K562 (cell line): ENCODE data around the gene NKG7. TPM values are rescaled to one million over a fixed set of nuclear protein-coding genes. Genes with fewer than 3 reads are reported as not detected.

Experiments used
- ARID1B ChIP-seq: fragments of 450-650 bp; IDR thresholded peaks from 2 replicates; pipeline ENCODE4 v1.6.1; 2016; ENCODE audit warnings: antibody characterized with exemption, mild to moderate bottlenecking, inconsistent platforms
- BCOR ChIP-seq: fragments of 450-650 bp; IDR thresholded peaks from 2 replicates; pipeline ENCODE4 v1.6.1; 2016
- DDX20 ChIP-seq: fragments of 450-650 bp; IDR thresholded peaks from 2 replicates; pipeline ENCODE4 v1.6.1; 2016; ENCODE audit warnings: missing genetic modification characterization, low read depth, mild to moderate bottlenecking, missing compliant biosample characterization, moderate library complexity
- ETV6 ChIP-seq, 3 experiments: fragments of 150-350 bp in 1 of 3; sonication (generic) in 1 of 3; formaldehyde crosslinking in 1 of 3; IDR thresholded peaks; 2 replicates each; pipeline versions ENCODE4 v1.6.1 to v1.8.0; 2014 to 2022; ENCODE audit warnings: borderline replicate concordance in 2 of 3, low read depth in 2 of 3, antibody characterized with exemption in 1 of 3, low read length in 1 of 3, mild to moderate bottlenecking in 1 of 3, missing genetic modification reagents in 1 of 3
- HDGF ChIP-seq: fragments of 450-650 bp; IDR thresholded peaks from 2 replicates; pipeline ENCODE4 v1.6.1; 2016
- HNRNPLL ChIP-seq: fragments of 200-400 bp; formaldehyde crosslinking; IDR thresholded peaks from 2 replicates; pipeline ENCODE4 v1.6.1; 2017; ENCODE audit warnings: low read length, low read depth, mild to moderate bottlenecking; ENCODE audit not compliant: poor library complexity, severe bottlenecking
- MLLT1 ChIP-seq, 2 experiments: fragments of 450-650 bp; IDR thresholded peaks; 2 replicates each; pipeline ENCODE4 v1.6.1; 2016
- NR0B1 ChIP-seq: fragments of 450-650 bp; IDR thresholded peaks from one replicate; pipeline ENCODE4 v1.6.1; 2018; ENCODE audit warnings: mild to moderate bottlenecking, moderate library complexity; ENCODE audit not compliant: partially characterized antibody
- POLR2A ChIP-seq: fragments of 450-650 bp; conservative IDR thresholded peaks from 2 replicates; pipeline ENCODE4 v1.6.1; 2016
- POLR2AphosphoS5 ChIP-seq: IDR thresholded peaks from 2 replicates; pipeline ENCODE4 v1.6.1; 2011; ENCODE audit warnings: mild to moderate bottlenecking, low read depth, low read length, moderate library complexity; ENCODE audit not compliant: control insufficient read depth, insufficient read depth
- RBFOX2 ChIP-seq: fragments of 200-400 bp; formaldehyde crosslinking; IDR thresholded peaks from 2 replicates; pipeline ENCODE4 v1.6.1; 2017; ENCODE audit warnings: low read depth, mild to moderate bottlenecking, low read length, moderate library complexity
- SAP30 ChIP-seq: fragments of 200-600 bp; sonication (generic); IDR thresholded peaks from 2 replicates; pipeline ENCODE4 v1.6.1; 2012; ENCODE audit warnings: borderline replicate concordance, low read depth, mild to moderate bottlenecking, moderate library complexity, low read length, control low read depth, inconsistent platforms; ENCODE audit not compliant: insufficient read depth, poor library complexity, severe bottlenecking
- ZBTB1 ChIP-seq: sonication (generic); formaldehyde crosslinking; IDR thresholded peaks from 2 replicates; pipeline ENCODE4 v1.8.1; 2023; ENCODE audit warnings: missing genetic modification reagents, low read depth, mild to moderate bottlenecking, borderline replicate concordance
- ZNF717 ChIP-seq: fragments of 250-450 bp; sonication (Bioruptor Pico); IDR thresholded peaks from 2 replicates; pipeline ENCODE4 v1.5.0; 2021
- polyA plus RNA-seq, 8 experiments: library from polyadenylated mRNA; depleted of rRNA in 4 of 8; stranded (reverse) in 5 of 8; unstranded in 3 of 8; fragments of >200 nt; fragmentation: Nextera tagmentation in 2 of 8; fragmentation: Illumina TruSeq in 1 of 8; extraction: Ambion mirVana in 2 of 8; extraction: Trizol in 1 of 8; gene quantifications; 2 replicates each; pipeline versions ENCODE4 v1.2.1 to v1.2.3, GENCODE V29; 2011 to 2014; ENCODE audit warnings: inconsistent platforms in 1 of 8, missing spikeins in 1 of 8
- total RNA-seq, 7 experiments: library from RNA; depleted of rRNA in 6 of 7; stranded (reverse); fragments of >200 nt in 6 of 7; fragmentation: Illumina TruSeq in 2 of 7; extraction: Trizol in 2 of 7; gene quantifications; 2 replicates each; pipeline versions ENCODE4 v1.2.1 to v1.2.3, GENCODE V29; 2011 to 2021; ENCODE audit warnings: low replicate concordance in 1 of 7
- TF ChIP-seq, protein P1 (sequence below): sonication (generic); formaldehyde crosslinking; IDR thresholded peaks from 2 replicates; pipeline ENCODE4 v1.8.0; 2023; ENCODE audit warnings: mild to moderate bottlenecking, missing genetic modification reagents
- TF ChIP-seq, protein P2 (sequence below), 2 experiments: fragments of 200-800 bp in 1 of 2; sonication (Bioruptor generic) in 1 of 2; sonication (generic) in 1 of 2; formaldehyde crosslinking in 1 of 2; IDR thresholded peaks in 1 of 2; conservative IDR thresholded peaks in 1 of 2; 2 replicates each; pipeline versions ENCODE4 v1.5.0 to v1.6.1; 2016 to 2020; ENCODE audit warnings: missing compliant biosample characterization in 1 of 2, missing genetic modification characterization in 1 of 2, missing genetic modification reagents in 1 of 2

The NKG7 gene
- total and polyA plus RNA-seq, 9 of the 15 experiments (the other 6 are each of a cell fraction or from before 2014, with no cell fraction given) = 0.30 to 0.70 (median 0.51) TPM; not detected in 2

- TF ChIP-seq ETV6 (IDR thresholded peaks at IDR 0.05; ENCODE audit: borderline replicate concordance in 1 of 2, low read depth in 2 of 2, low read length in 1 of 2) = no peak
- TF ChIP-seq ETV6 (CRISPR knock-in tag; IDR thresholded peaks at IDR 0.05; ENCODE audit: borderline replicate concordance) = peak; percentile 67; the same call in 1 of the 2 replicates
- TF ChIP-seq HDGF = peak; percentile 42; the same call in 1 of the 2 replicates
- TF ChIP-seq DDX20 (tag) = no peak
- TF ChIP-seq MLLT1 (IDR thresholded peaks at IDR 0.05) = peak in 1 of 2 experiments; percentile 15; a peak in 1 of 4 replicates
- TF ChIP-seq, protein P1, sequence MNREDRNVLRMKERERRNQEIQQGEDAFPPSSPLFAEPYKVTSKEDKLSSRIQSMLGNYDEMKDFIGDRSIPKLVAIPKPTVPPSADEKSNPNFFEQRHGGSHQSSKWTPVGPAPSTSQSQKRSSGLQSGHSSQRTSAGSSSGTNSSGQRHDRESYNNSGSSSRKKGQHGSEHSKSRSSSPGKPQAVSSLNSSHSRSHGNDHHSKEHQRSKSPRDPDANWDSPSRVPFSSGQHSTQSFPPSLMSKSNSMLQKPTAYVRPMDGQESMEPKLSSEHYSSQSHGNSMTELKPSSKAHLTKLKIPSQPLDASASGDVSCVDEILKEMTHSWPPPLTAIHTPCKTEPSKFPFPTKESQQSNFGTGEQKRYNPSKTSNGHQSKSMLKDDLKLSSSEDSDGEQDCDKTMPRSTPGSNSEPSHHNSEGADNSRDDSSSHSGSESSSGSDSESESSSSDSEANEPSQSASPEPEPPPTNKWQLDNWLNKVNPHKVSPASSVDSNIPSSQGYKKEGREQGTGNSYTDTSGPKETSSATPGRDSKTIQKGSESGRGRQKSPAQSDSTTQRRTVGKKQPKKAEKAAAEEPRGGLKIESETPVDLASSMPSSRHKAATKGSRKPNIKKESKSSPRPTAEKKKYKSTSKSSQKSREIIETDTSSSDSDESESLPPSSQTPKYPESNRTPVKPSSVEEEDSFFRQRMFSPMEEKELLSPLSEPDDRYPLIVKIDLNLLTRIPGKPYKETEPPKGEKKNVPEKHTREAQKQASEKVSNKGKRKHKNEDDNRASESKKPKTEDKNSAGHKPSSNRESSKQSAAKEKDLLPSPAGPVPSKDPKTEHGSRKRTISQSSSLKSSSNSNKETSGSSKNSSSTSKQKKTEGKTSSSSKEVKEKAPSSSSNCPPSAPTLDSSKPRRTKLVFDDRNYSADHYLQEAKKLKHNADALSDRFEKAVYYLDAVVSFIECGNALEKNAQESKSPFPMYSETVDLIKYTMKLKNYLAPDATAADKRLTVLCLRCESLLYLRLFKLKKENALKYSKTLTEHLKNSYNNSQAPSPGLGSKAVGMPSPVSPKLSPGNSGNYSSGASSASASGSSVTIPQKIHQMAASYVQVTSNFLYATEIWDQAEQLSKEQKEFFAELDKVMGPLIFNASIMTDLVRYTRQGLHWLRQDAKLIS = peak; percentile 62; the same call in 1 of the 2 replicates
- no peak for TF ChIP-seq NR0B1
- peak; percentile 37; the same call in 1 of the 2 replicates for TF ChIP-seq ARID1B
- TF ChIP-seq BCOR = 0 out of 2 replicates have a peak, but pooled peaks have one; percentile 34
- TF ChIP-seq POLR2AphosphoS5 = peak; percentile 55; the same call in 1 of the 2 replicates
- TF ChIP-seq, protein P2, sequence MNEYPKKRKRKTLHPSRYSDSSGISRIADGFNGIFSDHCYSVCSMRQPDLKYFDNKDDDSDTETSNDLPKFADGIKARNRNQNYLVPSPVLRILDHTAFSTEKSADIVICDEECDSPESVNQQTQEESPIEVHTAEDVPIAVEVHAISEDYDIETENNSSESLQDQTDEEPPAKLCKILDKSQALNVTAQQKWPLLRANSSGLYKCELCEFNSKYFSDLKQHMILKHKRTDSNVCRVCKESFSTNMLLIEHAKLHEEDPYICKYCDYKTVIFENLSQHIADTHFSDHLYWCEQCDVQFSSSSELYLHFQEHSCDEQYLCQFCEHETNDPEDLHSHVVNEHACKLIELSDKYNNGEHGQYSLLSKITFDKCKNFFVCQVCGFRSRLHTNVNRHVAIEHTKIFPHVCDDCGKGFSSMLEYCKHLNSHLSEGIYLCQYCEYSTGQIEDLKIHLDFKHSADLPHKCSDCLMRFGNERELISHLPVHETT (CRISPR knock-in tag; conservative IDR thresholded peaks at IDR 0.05 in 1 of 2, IDR thresholded peaks at IDR 0.05 in 1 of 2) = peak in 1 of 2 experiments; percentile 94; a peak in 2 of 4 replicates
- peak; percentile 84 for TF ChIP-seq ZBTB1 (CRISPR knock-in tag)
- peak; percentile 54 for TF ChIP-seq POLR2A
- 0 out of 2 replicates have a peak, but pooled peaks have one; percentile 6 for TF ChIP-seq ZNF717
- TF ChIP-seq SAP30 = peak; percentile 5
- peak; percentile 89 for TF ChIP-seq RBFOX2
- TF ChIP-seq HNRNPLL = peak; percentile 98
Observed at GRCh38 chr19:51339687-51340656, 32.5 kb downstream of the NKG7 start (continued).
